SK-N-SH (cell line): ENCODE results near the gene CCDC187. TPM values are rescaled to one million over a fixed set of nuclear protein-coding genes. Genes with fewer than 3 reads are reported as not detected.

Experiments used
- CTCF ChIA-PET: fragments of 300-600, 350-600 bp; formaldehyde crosslinking; extraction: SDS; loops from one replicate; lab custom pipeline; 2021; lab: Yijun Ruan, JAX
- POLR2A ChIA-PET: fragments of 350-600 bp; sonication (Branson Sonifier 250); formaldehyde crosslinking; extraction: SDS; loops from one replicate; lab custom pipeline; 2020; ENCODE audit warnings: antibody characterized with exemption, inconsistent platforms; lab: Yijun Ruan, JAX
- DNase-seq: peaks from one replicate; pipeline ENCODE4 v3.0.0; 2012
- H2AFZ ChIP-seq: fragments of 200-600 bp; sonication (generic); 2 replicates; pipeline ENCODE4 v1.8.1; 2016; ENCODE audit warnings: antibody characterized with exemption, mild to moderate bottlenecking, low read depth
- H3F3A ChIP-seq: fragments of 200-600 bp; sonication (generic); replicated peaks from 2 replicates; pipeline ENCODE3; 2016; ENCODE audit warnings: antibody characterized with exemption, mild to moderate bottlenecking; ENCODE audit not compliant: insufficient read depth
- H3K27ac ChIP-seq, 2 experiments: fragments of 200-500 bp in 1 of 2; fragments of 200-600 bp in 1 of 2; sonication (Bioruptor generic) in 1 of 2; sonication (generic), shearing (Covaris generic) in 1 of 2; 2 replicates each; pipeline versions ENCODE4 v1.5.1 to v1.6.1; 2014 to 2016; ENCODE audit warnings: low read depth in 2 of 2, inconsistent platforms in 1 of 2, low read length in 1 of 2, mild to moderate bottlenecking in 1 of 2, mixed read lengths in 1 of 2
- H3K27me3 ChIP-seq: fragments of 200-600 bp; sonication (generic), shearing (Covaris generic); 2 replicates; pipeline ENCODE4 v1.6.1; 2016; ENCODE audit warnings: mixed run types; ENCODE audit not compliant: insufficient read depth
- H3K36me3 ChIP-seq, 2 experiments: fragments of 200-500 bp in 1 of 2; fragments of 200-600 bp in 1 of 2; sonication (Bioruptor generic) in 1 of 2; sonication (generic) in 1 of 2; replicated peaks in 1 of 2; 2 replicates each; pipeline versions ENCODE3 to v1.5.1; 2014 to 2016; ENCODE audit warnings: low read length in 1 of 2, mild to moderate bottlenecking in 1 of 2; ENCODE audit not compliant: insufficient read depth in 2 of 2, control insufficient read depth in 1 of 2
- H3K4me1 ChIP-seq, 2 experiments: fragments of 200-500 bp in 1 of 2; fragments of 200-600 bp in 1 of 2; sonication (Bioruptor generic) in 1 of 2; sonication (generic), shearing (Covaris generic) in 1 of 2; 2 replicates each; pipeline versions ENCODE4 v1.5.1 to v1.6.1; 2014 to 2016; ENCODE audit warnings: low read depth in 1 of 2, low read length in 1 of 2, mixed run types in 1 of 2; ENCODE audit not compliant: insufficient read depth in 2 of 2, control insufficient read depth in 1 of 2
- H3K4me2 ChIP-seq: fragments of 200-600 bp; sonication (generic), shearing (Covaris generic); 2 replicates; pipeline ENCODE4 v1.6.1; 2017; ENCODE audit warnings: mixed run types
- H3K4me3 ChIP-seq, 2 experiments: fragments of 200-500 bp in 1 of 2; fragments of 200-600 bp in 1 of 2; sonication (Bioruptor generic) in 1 of 2; sonication (generic), shearing (Covaris generic) in 1 of 2; 2 replicates each; pipeline versions ENCODE4 v1.5.1 to v1.8.1; 2014 to 2016; ENCODE audit warnings: low read depth in 2 of 2, inconsistent platforms in 1 of 2, low read length in 1 of 2, mild to moderate bottlenecking in 1 of 2, mixed read lengths in 1 of 2, moderate library complexity in 1 of 2
- H3K79me2 ChIP-seq: fragments of 200-600 bp; sonication (generic); 2 replicates; pipeline ENCODE4 v1.8.1; 2017; ENCODE audit warnings: mild to moderate bottlenecking; ENCODE audit not compliant: insufficient read depth
- H3K9ac ChIP-seq: fragments of 200-600 bp; sonication (generic); 2 replicates; pipeline ENCODE4 v1.6.1; 2017; ENCODE audit warnings: mixed run types
- H3K9me2 ChIP-seq: fragments of 200-600 bp; sonication (generic); 2 replicates; pipeline ENCODE4 v1.6.1; 2017; ENCODE audit warnings: mixed run types
- H3K9me3 ChIP-seq: fragments of 200-600 bp; sonication (generic); 2 replicates; pipeline ENCODE4 v1.6.1; 2017; ENCODE audit warnings: mixed run types, mild to moderate bottlenecking, moderate library complexity
- H4K20me1 ChIP-seq: fragments of 200-600 bp; sonication (generic); 2 replicates; pipeline ENCODE4 v1.6.1; 2017; ENCODE audit warnings: mild to moderate bottlenecking, mixed run types; ENCODE audit not compliant: insufficient read depth
- CHD2 ChIP-seq: fragments of 150-350 bp; IDR thresholded peaks from 2 replicates; pipeline ENCODE4 v1.6.1; 2018; ENCODE audit warnings: low read length; ENCODE audit not compliant: partially characterized antibody
- ELF1 ChIP-seq: IDR thresholded peaks from 2 replicates; pipeline ENCODE4 v1.4.0; 2012
- EP300 ChIP-seq, 2 experiments: IDR thresholded peaks; 2 replicates each; pipeline versions ENCODE4 v1.4.0 to v1.6.1; 2012; ENCODE audit warnings: borderline replicate concordance in 1 of 2, low read depth in 1 of 2, low read length in 1 of 2
- EZH2phosphoT487 ChIP-seq: fragments of 200-600 bp; sonication (generic); IDR thresholded peaks from 2 replicates; pipeline ENCODE4 v1.6.1; 2017; ENCODE audit warnings: low read depth, mixed run types, mild to moderate bottlenecking, antibody characterized with exemption, moderate library complexity, borderline replicate concordance
- FOXJ3 ChIP-seq: sonication (generic); formaldehyde crosslinking; IDR thresholded peaks from 2 replicates; pipeline ENCODE4 v1.5.1; 2020; ENCODE audit warnings: mild to moderate bottlenecking, missing genetic modification reagents
- FOXM1 ChIP-seq: IDR thresholded peaks from 2 replicates; pipeline ENCODE4 v1.4.0; 2012; ENCODE audit warnings: low read depth, mild to moderate bottlenecking
- GATA2 ChIP-seq: sonication (generic); formaldehyde crosslinking; IDR thresholded peaks from 2 replicates; pipeline ENCODE4 v1.5.0; 2020; ENCODE audit warnings: mild to moderate bottlenecking, missing genetic modification reagents
- JUND ChIP-seq: IDR thresholded peaks from 2 replicates; pipeline ENCODE4 v1.4.0; 2012
- MAX ChIP-seq: IDR thresholded peaks from 2 replicates; pipeline ENCODE4 v1.4.0; 2012; ENCODE audit warnings: low read depth
- MXI1 ChIP-seq: IDR thresholded peaks from 2 replicates; pipeline ENCODE4 v1.6.1; 2012; ENCODE audit warnings: mild to moderate bottlenecking, low read depth, low read length, improper control_type of control experiment
- NFIC ChIP-seq: IDR thresholded peaks from 2 replicates; pipeline ENCODE4 v1.4.0; 2012; ENCODE audit warnings: borderline replicate concordance
- NRF1 ChIP-seq: IDR thresholded peaks from 2 replicates; pipeline ENCODE4 v1.6.1; 2012; ENCODE audit warnings: low read depth, mild to moderate bottlenecking, low read length
- RAD21 ChIP-seq: IDR thresholded peaks from 2 replicates; pipeline ENCODE4 v1.6.1; 2012; ENCODE audit warnings: mild to moderate bottlenecking, low read length
- RCOR1 ChIP-seq: fragments of 150-350 bp; IDR thresholded peaks from 2 replicates; pipeline ENCODE4 v1.6.1; 2017; ENCODE audit warnings: antibody characterized with exemption, low read length
- RFX5 ChIP-seq: IDR thresholded peaks from 2 replicates; pipeline ENCODE4 v1.6.1; 2012; ENCODE audit warnings: mild to moderate bottlenecking, improper control_type of control experiment, low read length
- RXRA ChIP-seq: IDR thresholded peaks from 2 replicates; pipeline ENCODE4 v1.4.0; 2012; ENCODE audit warnings: low read depth, mild to moderate bottlenecking, borderline replicate concordance
- SIN3A ChIP-seq: IDR thresholded peaks from 2 replicates; pipeline ENCODE4 v1.6.1; 2012; ENCODE audit warnings: low read depth, mild to moderate bottlenecking, low read length, moderate library complexity, borderline replicate concordance
- SMC3 ChIP-seq: IDR thresholded peaks from 2 replicates; pipeline ENCODE4 v1.6.1; 2012; ENCODE audit warnings: low read depth, low read length, improper control_type of control experiment
- TAF1 ChIP-seq: IDR thresholded peaks from 2 replicates; pipeline ENCODE4 v1.6.1; 2012; ENCODE audit warnings: low read depth, mild to moderate bottlenecking, low read length, moderate library complexity, borderline replicate concordance
- USF2 ChIP-seq: fragments of 150-350 bp; IDR thresholded peaks from 2 replicates; pipeline ENCODE4 v1.6.1; 2017; ENCODE audit warnings: antibody characterized with exemption, low read length, low read depth, borderline replicate concordance
- WGBS: methylation state at CpG from one replicate; pipeline ENCODE4 v1.1.6; 2017; ENCODE audit warnings: low lambda C conversion rate; 5-methylcytosine and 5-hydroxymethylcytosine counted together
- polyA plus RNA-seq, 3 experiments: library from polyadenylated mRNA; depleted of rRNA; stranded (reverse); fragments of >200 nt; gene quantifications; 2 replicates each; pipeline ENCODE4 v1.2.3, GENCODE V29; 2012

CCDC187 gene
- polyA plus RNA-seq, 1 of the 3 experiments (the other 2 are of a cell fraction), result not detected

GRCh38 chr9:136239983-136240330, 63.9 kb downstream of the CCDC187 start (continued):
- TF ChIP-seq MXI1 (no peak), EZH2phosphoT487 (no peak)

GRCh38 chr9:136239135-136239982, 64.5 kb downstream of the CCDC187 start:
- Histone ChIP-seq H4K20me1 (peaks cover 67% of the 10 kb centered on the region), H3K9ac (no peak overlapping the region), H3F3A (no peaks in the 10 kb centered on the region), H3K4me3 (no peak overlapping the region), H3K27me3 (no peaks in the 10 kb centered on the region), H3K4me2 (no peak overlapping the region), H3K4me1 (peaks cover 4 to 6% of the 10 kb centered on the region in 2 experiments; a peak in 3 of 4 replicates), H3K27ac (no peak overlapping the region)
- POLR2A ChIA-PET, result no interaction called here
- TF ChIP-seq ELF1, result no peak
- TF ChIP-seq RXRA, result no peak
- TF ChIP-seq FOXM1, result no peak
- no peak for TF ChIP-seq SMC3
- TF ChIP-seq SIN3A, result no peak
- no peak for TF ChIP-seq MAX
- TF ChIP-seq CHD2, result no peak
- TF ChIP-seq RCOR1, result no peak
- TF ChIP-seq NFIC, result no peak
- TF ChIP-seq JUND, result no peak
- TF ChIP-seq USF2, result no peak
- no peak for TF ChIP-seq FOXJ3 (CRISPR knock-in tag)
- TF ChIP-seq EZH2phosphoT487, result no peak
- TF ChIP-seq RAD21, result no peak
- TF ChIP-seq TAF1, result no peak
- TF ChIP-seq RFX5, result no peak
- no peak for TF ChIP-seq GATA2 (CRISPR knock-in tag)
- TF ChIP-seq NRF1, result no peak
- TF ChIP-seq EP300 (IDR thresholded peaks at IDR 0.05; ENCODE audit: borderline replicate concordance in 1 of 2, low read depth in 1 of 2, low read length in 1 of 2), result no peak
- TF ChIP-seq, all 33 proteins: peak for 0
- CTCF ChIA-PET, result interaction anchor here (0.6 to 5.0 kb wide), 5 partner anchors 13 to 69 kb away, joined by 3 to 35 read pairs (median 7); partner anchors contain the start of gene LHX3
- Histone ChIP-seq H3K36me3 (peaks cover 0 to 24% of the 10 kb centered on the region in 2 experiments), H3K79me2 (peaks cover 35% of the 10 kb centered on the region), H3K9me3 (no peaks in the 10 kb centered on the region), H2AFZ (no peak overlapping the region), H3K9me2 (no peaks in the 10 kb centered on the region)
- WGBS, result 96% methylated on average over 17 of the region's 25 CpGs
- DNase-seq, result no peak
